Kasumi-1 (cell line): ENCODE data around the gene GABBR2.

ENCODE experiments used
- DNase-seq, 2 experiments: peaks; one replicate each; lab custom pipeline; 2025; lab: John Stamatoyannopoulos, UW

The GABBR2 gene

GRCh38 chr9:98255578-98256296 lies 453.0 kb downstream of the GABBR2 start, which contains the start of gene TBC1D2:
TBC1D2 (minus strand) TSS chr9:98255649; CDS start chr9:98255541, 108 bp downstream.
- DNase-seq, result peak; percentile 89 to 90

- DNase-seq, result no peak
These were observed 453.6 kb downstream of the GABBR2 start for GRCh38 chr9:98255061-98255577.

- no peak for DNase-seq
These were observed 454.3 kb downstream of the GABBR2 start for GRCh38 chr9:98254228-98255060.

- DNase-seq, result no peak
These were observed 455.2 kb downstream of the GABBR2 start for GRCh38 chr9:98253565-98253964.

GRCh38 chr9:98251551-98251950 lies 457.2 kb downstream of the GABBR2 start:
- no peak for DNase-seq

GRCh38 chr9:98249771-98250170 lies 459.0 kb downstream of the GABBR2 start:
- DNase-seq, result no peak

- DNase-seq, result no peak
These were observed 459.8 kb downstream of the GABBR2 start for GRCh38 chr9:98248737-98249474.

- no peak for DNase-seq
These were observed 460.7 kb downstream of the GABBR2 start for GRCh38 chr9:98247831-98248657.

GRCh38 chr9:98242426-98242825 lies 466.3 kb downstream of the GABBR2 start:
- DNase-seq, result no peak

- DNase-seq, result peak in 1 of 2 experiments; percentile 8
These were observed 467.1 kb downstream of the GABBR2 start for GRCh38 chr9:98241357-98242300.

- no peak for DNase-seq
These were observed 468.3 kb downstream of the GABBR2 start for GRCh38 chr9:98240475-98240874.
